GM21360 (cell line): Measurements from ENCODE around the gene CCDC51.

Experiments
- ATAC-seq: cut with Tn5 transposase; IDR thresholded peaks from one replicate; pipeline ENCODE4 v1.9.1; 2021; ENCODE audit warnings: mild to moderate bottlenecking, moderate library complexity; ENCODE audit not compliant: unreplicated experiment

The CCDC51 gene

DNA sequence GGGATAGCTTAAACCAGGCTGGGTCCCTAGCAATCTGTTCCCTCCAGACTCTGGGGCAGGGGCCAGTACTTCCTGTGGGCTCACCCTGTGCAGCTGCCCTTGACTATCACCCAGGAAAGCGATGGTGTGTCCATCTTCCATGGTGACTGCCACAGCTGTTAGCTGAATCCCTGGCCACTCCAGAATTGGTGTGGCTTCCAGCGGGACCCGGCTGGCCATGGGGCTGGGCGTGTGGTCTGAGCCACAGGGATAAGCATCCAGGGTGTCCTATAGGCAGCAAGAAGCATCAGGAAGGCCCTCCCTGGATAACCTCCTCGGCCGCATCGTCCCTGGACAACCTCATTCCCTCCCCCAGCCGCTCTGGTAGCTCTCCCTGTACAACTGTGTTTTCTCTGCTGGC is 17.2 kb downstream of the CCDC51 start:
- no peak for ATAC-seq

DNA sequence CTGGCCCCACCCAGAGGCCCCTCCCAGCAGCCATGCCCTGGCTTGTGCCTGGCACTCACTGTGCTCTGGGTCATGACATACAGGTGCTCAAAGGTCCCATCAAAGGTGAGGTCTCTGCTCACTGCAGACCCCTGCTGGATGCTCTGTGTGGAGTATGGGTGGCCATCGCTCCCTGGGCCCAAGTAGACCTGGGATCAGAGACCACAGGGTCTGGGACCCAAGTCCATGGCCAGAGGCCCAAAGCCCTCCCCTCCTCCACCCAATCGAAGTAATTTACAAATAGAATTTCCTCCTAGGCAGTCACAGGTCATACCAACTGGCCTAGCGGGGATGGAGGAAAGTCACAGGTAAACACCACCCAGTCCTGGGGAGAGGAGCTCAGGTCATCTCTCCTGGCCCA is 17.6 kb downstream of the CCDC51 start:
- no peak for ATAC-seq

DNA sequence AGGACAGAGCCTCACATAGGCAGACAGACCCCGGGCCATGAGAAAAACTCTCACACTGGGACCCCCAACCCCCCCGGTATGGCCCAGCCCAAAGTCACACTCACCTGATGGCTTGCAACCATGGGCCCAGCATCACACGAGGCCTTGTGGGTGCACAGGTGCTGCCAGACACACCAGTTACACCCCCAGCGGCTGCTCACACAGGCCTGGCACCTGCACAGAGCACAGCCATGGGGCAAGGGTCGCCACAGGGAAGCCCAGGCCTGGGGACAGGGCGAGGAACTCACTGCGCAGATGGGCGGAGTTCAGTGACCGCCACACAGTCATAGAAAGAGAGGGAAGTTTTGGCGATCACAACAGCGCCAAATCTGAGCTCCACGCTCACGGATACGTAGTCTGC is 19.4 kb downstream of the CCDC51 start:
- ATAC-seq: no peak

DNA sequence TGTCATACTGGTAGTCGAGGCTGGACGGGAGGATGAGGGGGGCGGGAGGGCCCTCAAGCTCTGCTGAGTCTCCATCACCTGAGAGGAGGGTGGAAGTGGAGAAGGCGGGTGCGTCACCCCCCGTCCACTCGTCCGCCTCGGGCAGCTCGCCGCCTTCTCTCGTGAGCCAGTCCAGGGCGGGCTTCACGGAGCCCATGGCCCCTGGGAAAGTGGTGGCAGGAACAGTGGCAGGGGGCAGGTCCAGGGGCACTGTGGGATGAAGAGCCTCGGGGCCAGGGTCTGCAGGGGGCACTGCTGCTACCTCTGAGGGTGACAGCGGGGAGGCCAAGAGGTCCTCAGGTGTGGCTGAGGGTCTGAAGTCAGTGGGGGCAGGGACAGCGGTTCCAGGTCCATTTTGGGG is 20.3 kb downstream of the CCDC51 start:
- no peak for ATAC-seq

DNA sequence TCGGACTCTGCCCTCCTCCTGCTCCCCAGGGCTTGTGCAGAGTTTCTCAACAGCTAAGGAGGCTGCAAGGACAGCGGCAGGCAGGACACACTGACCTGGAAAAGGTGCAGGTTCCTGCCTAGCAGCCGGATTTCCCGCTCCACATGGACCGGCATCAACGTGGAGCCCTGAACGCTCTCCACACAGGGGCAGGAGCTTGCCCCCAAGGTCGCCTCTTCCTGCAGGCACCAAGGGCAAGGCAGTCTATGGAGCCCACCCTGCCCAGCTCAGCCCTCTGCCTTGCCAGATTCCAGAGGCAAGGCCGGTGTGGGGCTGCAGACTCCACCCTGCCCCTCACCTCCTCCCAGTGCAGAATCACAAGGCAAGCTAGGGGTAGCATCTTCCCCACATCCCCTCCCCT is 20.8 kb downstream of the CCDC51 start:
- ATAC-seq: no peak

DNA sequence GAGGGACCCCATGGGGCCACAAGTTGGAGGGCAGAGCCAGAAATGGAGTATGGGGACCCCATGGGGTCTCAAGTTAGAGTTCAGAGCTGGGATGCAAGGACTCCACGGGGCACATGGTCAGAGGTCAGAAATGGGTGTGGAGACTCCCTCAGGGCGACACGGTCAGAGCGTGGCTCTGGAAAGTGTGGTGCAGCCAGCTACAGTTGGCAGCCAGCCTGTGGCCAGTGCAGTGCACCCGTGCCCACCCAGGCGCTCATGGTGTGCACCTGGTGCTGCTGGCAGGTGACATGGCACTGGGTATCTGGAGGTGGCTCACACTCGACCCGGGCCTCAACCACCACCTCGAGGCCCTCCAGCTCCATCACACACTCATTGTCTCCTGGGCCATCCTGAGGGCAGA is 21.3 kb downstream of the CCDC51 start:
- ATAC-seq: no peak

DNA sequence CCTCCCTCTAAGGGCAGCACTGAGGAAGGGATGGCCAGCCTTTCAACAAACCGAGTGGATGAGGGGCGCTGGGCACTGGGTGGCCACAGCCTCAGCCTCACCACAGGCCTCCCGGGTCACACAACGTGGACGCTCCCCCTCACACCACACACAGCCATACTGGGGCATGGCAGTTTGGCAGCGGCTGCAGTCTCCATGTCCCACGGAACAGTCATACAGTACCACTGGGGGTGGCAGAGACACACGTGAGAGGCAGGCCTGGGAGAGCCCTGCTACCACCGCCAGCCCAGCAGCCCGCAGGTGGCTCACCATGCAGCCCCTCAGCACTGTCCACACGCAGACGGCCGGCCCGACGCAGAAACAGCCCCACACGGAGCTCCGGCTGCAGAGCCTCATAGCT is 21.8 kb downstream of the CCDC51 start:
- no peak for ATAC-seq

DNA sequence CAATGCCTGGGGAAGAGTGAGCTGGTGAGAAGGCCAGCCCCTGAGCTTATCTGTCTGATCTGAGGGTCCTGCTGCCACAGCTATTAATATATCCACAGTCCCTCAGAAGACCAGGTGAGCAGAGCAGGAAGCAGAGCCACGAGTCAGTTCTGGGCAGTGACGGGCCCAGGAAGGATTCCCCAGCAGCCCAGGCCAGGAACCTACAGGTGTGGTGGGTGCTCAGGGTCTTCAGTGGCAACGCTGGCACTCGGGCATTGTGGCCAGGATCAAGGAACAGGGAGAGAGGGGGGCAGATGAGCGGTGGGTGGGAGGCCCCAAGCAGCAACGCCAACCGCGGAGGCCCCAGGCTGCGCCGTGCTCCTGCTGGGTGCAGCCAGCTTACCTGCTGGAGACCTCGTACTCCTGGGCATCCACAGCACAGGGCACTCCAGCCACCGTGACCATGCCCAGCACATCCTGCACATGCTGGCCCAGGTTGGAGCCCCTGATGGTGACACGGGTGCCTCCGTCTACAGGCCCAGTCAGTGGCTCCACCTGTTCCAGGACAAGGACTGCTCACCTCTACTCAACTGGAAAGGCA is 22.3 kb downstream of the CCDC51 start:
- ATAC-seq: no peak

DNA sequence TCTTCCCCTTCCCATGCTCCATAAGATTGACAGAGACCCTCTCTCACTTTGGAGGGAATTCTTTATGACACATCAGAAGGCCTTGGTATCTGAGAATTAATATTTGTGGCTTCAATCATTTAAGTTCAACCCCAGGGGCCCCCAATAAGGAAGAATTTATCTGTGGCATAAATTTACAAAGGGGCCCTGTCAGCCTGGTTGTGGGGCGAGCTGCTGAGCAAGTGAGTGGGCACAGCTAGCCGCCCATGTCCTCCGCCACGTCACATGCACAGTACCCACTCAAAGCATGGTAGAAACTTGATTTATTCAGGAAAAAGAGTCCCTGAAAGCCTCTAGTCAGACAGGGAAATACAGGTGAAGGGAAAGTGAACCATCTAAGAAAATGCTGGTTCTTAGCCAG is 23.4 kb downstream of the CCDC51 start:
- no peak for ATAC-seq

DNA sequence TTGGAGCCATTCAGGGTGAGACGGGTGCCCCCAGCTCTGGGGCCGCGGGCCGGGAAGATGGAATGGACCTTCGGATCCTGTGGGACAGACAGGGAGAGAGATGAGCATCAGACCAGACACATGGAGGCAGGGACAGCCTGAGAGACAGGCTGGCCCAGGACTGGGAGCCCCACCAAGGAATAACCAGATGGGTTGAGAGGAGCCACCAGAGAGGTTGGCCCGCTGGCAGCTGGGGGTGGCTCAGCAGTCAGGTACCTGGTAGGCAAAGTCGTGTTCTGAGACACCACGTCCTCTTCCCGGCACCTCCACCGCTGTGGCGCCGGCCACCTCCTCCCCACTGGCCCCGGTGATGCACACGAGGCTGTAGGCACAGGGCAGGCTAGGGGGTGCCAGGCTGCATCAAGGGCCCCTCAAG is 23.8 kb downstream of the CCDC51 start:
- no peak for ATAC-seq

DNA sequence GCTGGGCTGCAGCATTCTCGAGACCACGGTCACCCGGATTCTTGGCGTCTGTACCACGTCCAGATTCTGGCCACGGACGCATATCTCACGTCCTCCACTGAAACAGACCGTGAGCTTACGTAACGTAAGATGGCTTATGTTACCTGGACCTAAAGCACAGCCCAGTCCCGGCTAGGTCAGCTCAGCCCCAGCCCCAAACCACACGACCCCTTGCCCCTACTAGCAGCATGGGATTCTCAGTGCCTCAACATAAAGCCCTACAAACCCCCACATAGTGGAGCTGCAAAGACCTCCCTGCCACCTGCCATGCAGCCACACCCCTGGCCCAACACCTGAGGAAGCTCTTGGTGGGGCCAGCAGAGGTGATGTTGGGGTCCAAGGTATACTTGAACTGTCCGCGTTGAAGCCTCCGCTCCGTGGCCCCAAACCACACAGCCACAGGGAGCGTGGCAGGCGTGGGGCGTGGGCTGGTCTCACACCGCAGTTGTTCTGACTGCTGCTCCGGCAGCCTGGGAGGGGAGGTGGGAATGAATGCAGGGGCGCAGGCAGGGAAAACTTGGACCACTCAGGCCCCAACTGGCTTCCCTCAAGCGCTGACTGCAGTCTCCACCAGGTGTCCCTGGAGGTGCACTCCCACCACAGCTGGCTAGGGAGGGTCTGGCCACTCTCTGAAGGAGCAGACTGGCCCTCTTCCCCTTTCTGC is 24.5 kb downstream of the CCDC51 start:
- ATAC-seq: no peak

DNA sequence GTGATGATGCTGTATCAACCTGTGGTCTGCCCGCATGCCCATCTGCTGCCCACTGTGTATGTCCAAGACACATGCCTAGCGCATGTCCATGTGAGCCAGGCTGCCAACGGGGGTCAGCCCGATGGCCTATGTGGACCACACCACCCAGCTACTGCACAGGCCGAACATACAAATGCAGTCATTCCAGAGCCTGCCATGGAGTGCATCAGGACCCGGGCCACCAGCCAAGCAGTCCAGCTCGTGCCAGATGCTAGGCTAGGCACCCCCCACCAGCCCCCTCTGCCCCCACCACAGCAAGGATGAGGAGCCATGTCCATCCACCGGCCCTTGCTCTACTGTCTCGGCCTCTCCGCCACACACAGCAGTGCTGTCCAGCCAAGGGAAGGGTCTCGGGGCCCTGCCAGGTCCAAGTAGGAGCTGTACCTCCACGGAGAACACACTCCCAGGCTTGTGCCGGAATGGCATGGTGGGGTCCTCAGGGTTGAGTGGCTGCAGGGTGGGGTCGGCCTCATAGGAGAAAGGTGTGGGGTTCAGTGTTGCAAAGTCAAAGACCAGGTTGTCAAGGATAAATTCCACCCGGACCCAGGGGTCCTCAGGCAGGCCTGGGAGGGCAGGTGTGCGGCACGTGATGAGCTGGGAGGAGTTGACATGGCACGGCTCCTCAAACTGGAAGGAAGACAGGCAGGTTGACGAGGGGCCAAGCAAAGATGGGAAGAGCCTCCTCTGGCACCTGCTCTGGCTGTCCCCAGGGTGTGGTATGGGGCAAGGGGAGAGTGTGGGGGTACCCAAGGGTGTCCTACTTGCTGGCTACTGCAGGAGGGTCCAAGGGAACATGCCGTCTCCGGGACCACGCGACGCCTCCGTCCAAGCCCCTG is 25.3 kb downstream of the CCDC51 start:
- ATAC-seq: no peak

DNA sequence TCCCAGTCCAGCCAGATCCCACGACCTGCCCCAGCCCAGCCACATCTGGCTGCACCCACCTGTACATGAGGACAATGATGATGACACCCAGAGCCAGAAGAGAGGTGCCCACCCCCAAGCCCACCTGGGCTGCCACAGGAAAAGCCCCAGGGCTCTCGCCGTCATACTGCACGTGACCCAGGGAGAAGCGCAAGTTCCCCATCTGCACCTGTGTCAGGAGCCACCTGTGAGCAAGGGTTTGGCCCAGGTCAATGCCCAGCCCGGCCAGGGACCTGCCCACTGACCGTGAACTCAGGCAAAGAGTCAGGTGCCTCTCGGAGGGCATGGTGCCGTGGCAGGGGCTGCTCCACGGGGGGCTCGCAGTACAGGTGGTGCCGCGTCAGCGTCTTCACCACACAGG is 26.3 kb downstream of the CCDC51 start:
- no peak for ATAC-seq

DNA sequence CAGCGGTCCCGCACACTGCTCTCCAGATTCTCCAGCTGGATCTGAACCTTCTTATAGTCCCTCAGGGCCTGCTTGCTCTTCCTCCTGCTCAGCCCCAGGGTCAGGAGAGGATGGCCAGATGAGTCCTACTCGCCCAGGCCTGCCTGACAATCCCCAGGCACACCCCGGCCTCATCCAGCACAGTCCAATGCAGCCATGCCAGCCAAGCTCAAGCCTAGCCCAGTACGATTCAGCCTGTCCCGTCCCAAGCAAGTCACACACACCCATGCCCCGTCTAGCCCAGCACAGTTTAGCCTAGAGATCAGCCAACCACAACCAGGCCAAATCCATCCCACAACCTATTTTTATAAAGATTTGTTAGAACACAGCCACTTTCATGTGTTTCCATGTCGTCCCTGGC is 26.8 kb downstream of the CCDC51 start:
- ATAC-seq: no peak

DNA sequence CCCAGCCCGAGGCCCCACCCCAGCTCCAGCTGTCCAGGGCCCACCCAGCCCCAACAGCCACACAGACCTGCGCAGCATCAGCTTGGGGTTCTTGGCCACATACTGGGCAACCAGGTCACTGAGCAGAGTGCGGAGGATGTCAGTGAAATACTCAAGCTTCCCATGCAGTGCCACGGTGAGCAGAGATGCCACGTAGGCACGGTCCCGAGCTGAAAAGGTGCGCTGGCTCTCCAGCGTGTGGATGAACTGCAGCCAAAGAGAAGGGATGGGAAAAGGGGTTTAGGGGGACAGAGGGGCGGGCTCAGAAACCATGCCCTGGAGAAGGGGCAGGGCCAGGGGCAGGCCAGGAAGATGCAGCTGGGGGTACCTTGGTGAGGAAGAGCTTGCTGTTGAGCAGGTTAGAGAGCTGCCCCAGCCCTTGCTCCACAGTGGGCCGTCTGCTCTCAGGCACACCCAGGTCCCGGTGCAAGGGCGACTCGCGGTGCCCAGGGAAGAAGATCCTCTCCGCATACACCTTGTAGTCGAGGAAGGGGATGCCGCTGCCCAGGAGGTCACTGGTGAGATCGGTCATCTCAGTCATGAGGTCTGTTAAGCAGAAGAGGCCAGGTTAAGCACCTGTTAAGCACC is 27.4 kb downstream of the CCDC51 start:
- no peak for ATAC-seq

DNA sequence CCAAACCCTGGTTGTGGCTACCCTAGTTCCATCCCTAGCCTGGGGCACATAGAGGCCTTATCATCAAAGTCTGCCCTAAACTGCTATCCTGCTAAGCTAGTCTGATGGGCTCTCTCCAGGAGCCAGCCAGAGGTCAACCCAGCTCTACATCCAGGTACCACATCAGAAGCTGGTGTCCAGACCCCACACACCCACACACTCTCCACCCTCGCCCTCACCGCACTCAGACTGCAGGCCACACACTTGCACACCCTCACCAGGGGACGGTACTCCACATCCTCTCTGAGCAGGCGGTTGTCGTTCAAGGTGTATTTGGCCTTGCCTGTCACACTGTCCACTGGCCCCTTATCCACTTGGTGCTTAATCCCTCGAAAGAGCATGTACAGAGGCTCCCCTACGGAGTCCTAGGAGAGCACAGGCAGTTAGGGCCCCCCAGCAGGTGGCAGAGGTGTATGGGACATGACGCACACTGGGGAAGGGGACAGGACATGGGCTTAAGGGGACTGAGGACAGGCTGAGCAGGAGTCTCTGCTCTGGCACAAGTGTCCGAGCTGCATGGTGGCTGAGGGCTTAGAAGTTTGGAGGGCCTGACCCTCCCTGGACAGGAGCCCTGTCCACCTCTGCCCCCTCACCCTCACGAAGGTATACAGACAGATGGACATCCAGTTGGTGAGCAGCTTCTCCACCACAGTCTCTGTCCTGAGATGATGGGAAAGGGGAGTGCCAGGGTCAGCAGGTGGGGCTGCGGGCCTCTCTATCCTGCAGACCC is 28.1 kb downstream of the CCDC51 start:
- no peak for ATAC-seq

DNA sequence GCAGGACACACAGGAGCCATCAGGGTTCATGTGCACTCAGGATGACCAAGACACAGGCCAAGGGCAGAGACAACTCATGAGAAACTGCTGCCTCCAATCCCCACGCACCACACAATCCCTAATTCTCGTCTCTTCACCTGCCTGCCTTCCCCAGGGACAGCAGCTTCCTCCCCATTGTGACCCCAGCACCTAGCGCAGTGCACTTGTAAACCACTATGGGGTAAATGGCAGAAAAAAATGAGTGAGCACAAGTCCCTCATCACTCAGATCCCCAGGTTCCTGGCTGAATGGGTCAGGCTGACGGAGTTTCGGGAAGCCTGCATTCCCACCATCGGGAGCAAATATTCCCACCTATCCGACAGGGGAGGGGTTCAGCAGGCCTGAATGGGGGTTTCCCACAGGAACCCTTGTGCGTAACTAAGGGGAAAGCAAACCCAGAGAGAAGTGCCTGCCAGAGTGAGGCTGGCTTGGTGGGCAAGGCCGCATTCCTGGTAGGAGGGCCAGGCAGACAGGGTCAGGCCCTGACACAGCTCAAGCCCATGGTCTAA is 28.8 kb downstream of the CCDC51 start:
- ATAC-seq: no peak

DNA sequence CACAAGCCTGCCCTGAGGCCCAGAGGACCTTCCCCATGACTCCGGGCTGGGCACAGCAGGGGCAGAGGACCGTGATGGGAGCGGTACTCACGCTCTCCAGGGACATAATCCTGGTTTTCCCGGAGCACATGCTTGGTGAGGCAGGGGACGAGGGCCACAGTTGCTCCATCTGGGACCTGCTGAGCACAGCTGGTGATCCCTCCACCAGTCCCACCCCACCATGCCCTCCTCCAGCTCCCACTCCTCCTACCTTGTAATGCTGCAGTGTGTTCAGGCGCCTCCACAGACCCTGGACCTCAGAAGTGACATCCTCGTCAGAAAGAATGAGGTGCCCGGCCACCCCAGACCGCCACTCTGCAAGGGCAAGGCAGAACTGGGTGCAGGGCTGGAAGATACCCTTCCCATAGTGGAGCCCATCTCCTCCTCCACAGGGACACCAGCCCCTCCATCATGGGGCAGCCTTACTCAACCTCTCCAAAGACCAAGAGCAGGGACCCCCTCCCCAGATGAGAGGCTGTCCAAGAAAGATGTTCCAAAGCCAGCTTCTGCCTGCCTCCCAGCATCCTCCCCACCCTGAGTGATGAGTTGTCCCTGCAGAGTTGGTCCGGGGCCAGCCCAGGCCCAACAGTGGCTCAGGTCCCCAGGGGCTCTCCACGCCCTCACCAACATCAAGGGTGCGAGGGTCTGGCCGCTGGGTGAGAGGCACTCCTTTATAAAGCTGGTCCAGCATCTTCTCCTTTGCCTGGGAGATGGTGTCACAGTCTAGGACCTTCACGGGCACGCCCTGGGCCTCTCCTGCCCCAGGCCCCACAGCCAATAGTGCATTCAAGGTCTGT is 29.5 kb downstream of the CCDC51 start:
- ATAC-seq: no peak

DNA sequence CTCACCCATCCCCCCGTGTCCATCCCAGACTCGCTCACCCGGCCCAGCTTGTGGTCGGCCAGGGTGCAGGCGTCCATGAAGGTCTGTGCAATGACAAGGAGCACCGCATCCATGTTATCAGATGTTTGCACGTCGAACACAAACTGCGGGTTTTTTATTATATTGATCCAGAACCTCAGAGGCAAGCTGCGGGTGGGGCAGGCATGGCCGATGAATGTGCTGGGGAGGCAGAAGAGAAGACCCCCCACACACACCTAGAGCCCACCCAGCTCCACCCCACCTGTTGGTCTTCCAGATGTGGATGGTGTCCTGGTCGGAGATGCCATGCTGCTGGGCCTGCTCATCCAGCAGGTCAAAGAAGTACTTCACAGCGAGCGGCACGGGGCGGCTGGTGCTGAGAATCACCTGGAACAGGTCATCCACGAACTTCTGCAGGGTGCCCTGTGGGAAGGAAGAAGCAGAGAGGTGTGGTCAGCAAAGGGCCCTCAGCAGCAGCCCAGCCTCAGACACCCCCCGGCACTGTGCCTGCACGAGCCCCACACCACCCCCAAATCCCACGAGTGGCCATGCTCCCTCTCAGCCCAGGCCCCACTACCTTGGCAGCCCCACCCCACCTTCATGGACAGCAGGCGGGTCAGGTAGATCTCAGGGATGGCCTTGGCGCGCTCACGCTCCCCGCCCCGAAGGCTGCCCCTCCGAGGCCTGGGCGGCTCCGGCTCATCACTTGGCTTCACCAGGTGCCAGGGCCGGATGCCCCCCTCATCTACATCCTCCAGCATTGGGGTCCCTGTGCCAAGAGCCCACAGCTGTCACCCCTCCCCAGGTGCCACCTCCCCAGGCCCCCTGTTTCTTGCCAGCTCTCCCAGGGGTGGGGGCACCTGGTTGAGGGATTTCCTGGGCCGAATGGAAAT is 30.4 kb downstream of the CCDC51 start:
- no peak for ATAC-seq
